COLO668 (cell line): ENCODE measurements around the gene PSEN1.

Source experiments
- DNase-seq: peaks from one replicate; lab custom pipeline; 2025; ENCODE audit not compliant: unreplicated experiment; lab: John Stamatoyannopoulos, UW

The PSEN1 gene

GRCh38 chr14:73267474-73267873 is 131.2 kb downstream of the PSEN1 start:
- DNase-seq: no peak

- no peak for DNase-seq
Observed at GRCh38 chr14:73269729-73270531, 133.6 kb downstream of the PSEN1 start.

GRCh38 chr14:73272393-73272792 is 136.1 kb downstream of the PSEN1 start:
- no peak for DNase-seq
